Keratinocyte (primary cell): Measurements from ENCODE around the gene RTL1. TPM values are rescaled to one million over a fixed set of nuclear protein-coding genes. Genes with fewer than 3 reads are reported as not detected.

Experiments
- DNase-seq: peaks from one replicate; pipeline ENCODE4 v3.0.0-alpha.2; 2011; ENCODE audit warnings: low read depth, missing footprints, low spot score
- FAIRE-seq: peaks from 2 replicates; lab custom pipeline; 2011; peaks lifted over from hg19 to GRCh38; lab: Jason Lieb, UNC
- H2AFZ ChIP-seq: 2 replicates; pipeline ENCODE4 v1.6.0; 2012; ENCODE audit warnings: low read length, control low read depth, inconsistent platforms; ENCODE audit not compliant: control insufficient read depth
- H3K27ac ChIP-seq: 2 replicates; pipeline ENCODE4 v1.5.1; 2011; ENCODE audit warnings: low read length; ENCODE audit not compliant: control insufficient read depth, insufficient read depth
- H3K27me3 ChIP-seq: 3 replicates; pipeline ENCODE4 v1.6.0; 2011; ENCODE audit warnings: low read length; ENCODE audit not compliant: control insufficient read depth, insufficient read depth; ENCODE audit errors: extremely low read depth
- H3K36me3 ChIP-seq, 2 experiments: 2 replicates in 1 of 2; 3 replicates in 1 of 2; pipeline ENCODE4 v1.5.1; 2011; ENCODE audit warnings: low read length in 2 of 2, mild to moderate bottlenecking in 1 of 2; ENCODE audit not compliant: control insufficient read depth in 2 of 2, insufficient read depth in 2 of 2; ENCODE audit errors: extremely low read depth in 1 of 2
- H3K4me1 ChIP-seq: 3 replicates; pipeline ENCODE4 v1.5.1; 2011; ENCODE audit warnings: low read length; ENCODE audit not compliant: control insufficient read depth, insufficient read depth; ENCODE audit errors: extremely low read depth
- H3K4me2 ChIP-seq: 3 replicates; pipeline ENCODE4 v1.6.0; 2011; ENCODE audit warnings: low read depth, low read length; ENCODE audit not compliant: control insufficient read depth, insufficient read depth; ENCODE audit errors: extremely low read depth
- H3K4me3 ChIP-seq, 3 experiments: fragments of 200-600 bp in 1 of 3; sonication (generic) in 1 of 3; 2 replicates in 2 of 3; 3 replicates in 1 of 3; pipeline ENCODE4 v1.5.1; 2011 to 2016; ENCODE audit warnings: low read length in 3 of 3, mild to moderate bottlenecking in 3 of 3, control low read depth in 2 of 3, inconsistent platforms in 1 of 3, low read depth in 1 of 3, mixed read lengths in 1 of 3, mixed run types in 1 of 3, moderate library complexity in 1 of 3; ENCODE audit not compliant: control insufficient read depth in 2 of 3, insufficient read depth in 2 of 3; ENCODE audit errors: extremely low read depth in 1 of 3
- H3K79me2 ChIP-seq: 2 replicates; pipeline ENCODE4 v1.6.0; 2012; ENCODE audit warnings: low read length; ENCODE audit not compliant: control insufficient read depth, insufficient read depth
- H3K9ac ChIP-seq: 3 replicates; pipeline ENCODE4 v1.6.0; 2011; ENCODE audit warnings: low read length; ENCODE audit not compliant: control insufficient read depth, insufficient read depth; ENCODE audit errors: extremely low read depth
- H3K9me1 ChIP-seq: 3 replicates; pipeline ENCODE4 v1.6.0; 2011; ENCODE audit warnings: low read length; ENCODE audit not compliant: control insufficient read depth, insufficient read depth; ENCODE audit errors: extremely low read depth
- H3K9me3 ChIP-seq: 2 replicates; pipeline ENCODE4 v1.5.1; 2012; ENCODE audit warnings: low read depth, low read length; ENCODE audit not compliant: control insufficient read depth
- H4K20me1 ChIP-seq: 3 replicates; pipeline ENCODE4 v1.6.0; 2011; ENCODE audit warnings: low read length; ENCODE audit not compliant: control insufficient read depth, insufficient read depth; ENCODE audit errors: extremely low read depth
- EZH2 ChIP-seq: IDR thresholded peaks from one replicate; pipeline ENCODE4 v1.6.1; 2012; ENCODE audit warnings: inconsistent platforms, mild to moderate bottlenecking, low read length, moderate library complexity
- dilution Hi-C: fragments of 300-500 bp; cut with MboI; formaldehyde crosslinking; loops from one replicate; pipeline ENCODE4 v1.7.0; 2020; ENCODE audit warnings: low sequenced_read_pairs; ENCODE audit not compliant: extremely low pct_ligation_motif_present
- polyA plus RNA-seq, 5 experiments: library from polyadenylated mRNA; depleted of rRNA in 3 of 5; stranded (reverse) in 3 of 5; stranded (forward) in 1 of 5; unstranded in 1 of 5; fragments of >200 nt; gene quantifications; 1 replicate in 1 of 5; 2 replicates in 3 of 5; 3 replicates in 1 of 5; pipeline versions ENCODE4 v1.2.1 to v1.2.3, GENCODE V29; 2011 to 2012; ENCODE audit warnings: missing spikeins in 2 of 5, low read depth in 1 of 5, low replicate concordance in 1 of 5
- TF ChIP-seq, protein P1 (sequence below), 3 experiments: IDR thresholded peaks in 1 of 3; conservative IDR thresholded peaks in 1 of 3; optimal IDR thresholded peaks in 1 of 3; 2 replicates in 2 of 3; 3 replicates in 1 of 3; pipeline versions ENCODE3 to v1.5.1; 2011; ENCODE audit warnings: low read length in 3 of 3, mild to moderate bottlenecking in 3 of 3, moderate library complexity in 2 of 3, control low read depth in 1 of 3, inconsistent platforms in 1 of 3; ENCODE audit not compliant: insufficient read depth in 2 of 3; ENCODE audit errors: extremely low read depth in 1 of 3

RTL1 gene
- polyA plus RNA-seq, 1 donor (not counting 4 experiments of a cell fraction or from before 2014, with no cell fraction given), result not detected

DNA sequence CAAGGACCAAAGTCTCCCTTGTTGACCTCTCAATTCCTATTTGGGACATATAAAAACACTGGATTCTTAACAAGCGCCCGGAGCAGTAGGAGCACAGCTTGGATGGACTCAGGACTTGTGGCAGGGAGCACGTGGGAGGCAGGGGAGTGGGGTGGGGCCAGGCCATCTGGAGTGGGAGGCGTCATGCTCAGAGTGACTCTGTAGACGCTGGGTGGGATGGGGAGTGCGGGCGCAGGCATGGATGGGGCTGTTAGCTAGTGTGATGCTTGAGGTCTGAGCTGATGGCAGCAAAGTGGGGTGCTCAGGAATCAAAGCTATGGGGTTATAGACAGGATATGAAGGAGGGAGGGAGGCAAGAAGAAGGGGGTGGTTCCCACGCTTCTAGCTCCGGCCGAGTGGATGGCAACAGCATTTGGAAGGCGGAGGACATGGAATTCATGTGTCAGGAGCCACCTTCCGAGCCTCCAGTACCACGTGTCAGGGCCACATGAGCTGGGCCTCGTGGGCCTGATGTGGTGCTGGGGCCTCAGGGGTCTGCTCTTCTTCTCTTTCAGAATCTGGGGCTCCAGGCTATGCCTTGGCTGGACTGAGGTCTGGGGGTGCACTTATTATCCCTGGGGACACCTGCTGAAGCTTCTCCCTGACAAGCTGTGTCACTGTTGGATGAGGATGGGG lies 51.4 kb downstream of the RTL1 start:
- H3K9me1 ChIP-seq, result no peaks in the 10 kb centered on the region
- no peak overlapping the region for H3K4me2 ChIP-seq
- no peaks in the 10 kb centered on the region for H3K9me3 ChIP-seq
- H2AFZ ChIP-seq, result no peak overlapping the region
- dilution Hi-C loops, result no loop called here
- FAIRE-seq (no peak), DNase-seq (no peak)
- H3K27ac ChIP-seq, result no peak overlapping the region
- H4K20me1 ChIP-seq, result no peaks in the 10 kb centered on the region
- no peak for TF ChIP-seq EZH2
- no peaks in the 10 kb centered on the region for H3K36me3 ChIP-seq
- no peak overlapping the region for H3K9ac ChIP-seq
- no peaks in the 10 kb centered on the region for H3K27me3 ChIP-seq
- H3K4me1 ChIP-seq, result no peaks in the 10 kb centered on the region
- H3K4me3 ChIP-seq, result no peak overlapping the region
- H3K79me2 ChIP-seq, result no peaks in the 10 kb centered on the region

DNA sequence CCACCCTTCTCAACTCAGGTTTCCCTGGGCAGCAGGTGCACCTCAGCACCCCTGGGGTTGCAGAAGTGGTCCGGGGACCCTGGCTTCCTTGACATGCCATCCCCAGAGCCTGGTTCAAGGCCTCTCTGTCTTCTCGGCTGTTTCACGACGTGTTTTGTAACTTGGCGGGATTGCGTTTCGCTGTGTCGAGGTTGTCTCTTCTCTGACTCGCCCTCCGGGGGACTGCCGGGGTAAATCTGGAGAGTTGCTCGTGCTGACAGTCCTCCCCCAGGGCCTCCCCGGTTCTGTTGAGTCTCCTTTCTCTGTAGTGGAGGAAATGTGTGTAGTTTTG lies 52.0 kb downstream of the RTL1 start:
- Histone ChIP-seq H3K27me3 (no peaks in the 10 kb centered on the region), H3K36me3 (no peaks in the 10 kb centered on the region), H3K9me3 (no peaks in the 10 kb centered on the region), H3K79me2 (no peaks in the 10 kb centered on the region), H3K9me1 (no peaks in the 10 kb centered on the region), H3K4me3 (no peak overlapping the region), H3K27ac (no peak overlapping the region), H3K4me1 (no peaks in the 10 kb centered on the region), H4K20me1 (no peaks in the 10 kb centered on the region), H2AFZ (no peak overlapping the region), H3K9ac (no peak overlapping the region), H3K4me2 (no peak overlapping the region)
- no peak for DNase-seq
- FAIRE-seq, result no peak
- dilution Hi-C loops, result no loop called here
- TF ChIP-seq, protein P1, sequence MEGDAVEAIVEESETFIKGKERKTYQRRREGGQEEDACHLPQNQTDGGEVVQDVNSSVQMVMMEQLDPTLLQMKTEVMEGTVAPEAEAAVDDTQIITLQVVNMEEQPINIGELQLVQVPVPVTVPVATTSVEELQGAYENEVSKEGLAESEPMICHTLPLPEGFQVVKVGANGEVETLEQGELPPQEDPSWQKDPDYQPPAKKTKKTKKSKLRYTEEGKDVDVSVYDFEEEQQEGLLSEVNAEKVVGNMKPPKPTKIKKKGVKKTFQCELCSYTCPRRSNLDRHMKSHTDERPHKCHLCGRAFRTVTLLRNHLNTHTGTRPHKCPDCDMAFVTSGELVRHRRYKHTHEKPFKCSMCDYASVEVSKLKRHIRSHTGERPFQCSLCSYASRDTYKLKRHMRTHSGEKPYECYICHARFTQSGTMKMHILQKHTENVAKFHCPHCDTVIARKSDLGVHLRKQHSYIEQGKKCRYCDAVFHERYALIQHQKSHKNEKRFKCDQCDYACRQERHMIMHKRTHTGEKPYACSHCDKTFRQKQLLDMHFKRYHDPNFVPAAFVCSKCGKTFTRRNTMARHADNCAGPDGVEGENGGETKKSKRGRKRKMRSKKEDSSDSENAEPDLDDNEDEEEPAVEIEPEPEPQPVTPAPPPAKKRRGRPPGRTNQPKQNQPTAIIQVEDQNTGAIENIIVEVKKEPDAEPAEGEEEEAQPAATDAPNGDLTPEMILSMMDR (optimal IDR thresholded peaks at IDR 0.05 in 1 of 3, IDR thresholded peaks at IDR 0.05 in 1 of 3, conservative IDR thresholded peaks at IDR 0.05 in 1 of 3; ENCODE audit: extremely low read depth in 1 of 3, insufficient read depth in 2 of 3, low read length in 3 of 3), result no peak
